Lung (tissue), 12 donors: ENCODE measurements around the gene RAP2B. TPM values are rescaled to one million over a fixed set of nuclear protein-coding genes. Genes with fewer than 3 reads are reported as not detected.
A peak's percentile ranks its signal among the peaks of the same experiment; 100 is the strongest.

Experiments used
- ATAC-seq: fragments of 200-7000 bp; cut with Tn5 transposase; one replicate; pipeline ENCODE4 v1.9.1; 2020; ENCODE audit warnings: moderate number of reproducible peaks; ENCODE audit not compliant: insufficient read depth, low FRiP score
- DNase-seq, 3 donors: peaks; one replicate each; pipeline ENCODE4 v3.0.0-alpha.2; 2013 to 2017
- H3K27ac ChIP-seq, 2 donors: one replicate each; pipeline ENCODE4 v1.5.1; 2013; ENCODE audit warnings: mild to moderate bottlenecking in 2 of 2, moderate library complexity in 2 of 2, control low read depth in 1 of 2, inconsistent platforms in 1 of 2, low read depth in 1 of 2, low read length in 1 of 2
- H3K27me3 ChIP-seq, 3 donors: one replicate each; pipeline ENCODE4 v1.5.1; 2013; ENCODE audit warnings: low read length in 2 of 3; ENCODE audit not compliant: control insufficient read depth in 3 of 3, insufficient read depth in 3 of 3
- H3K36me3 ChIP-seq, 4 donors: one replicate each; pipeline ENCODE4 v1.5.1; 2013; ENCODE audit warnings: low read length in 4 of 4, mild to moderate bottlenecking in 1 of 4, moderate library complexity in 1 of 4; ENCODE audit not compliant: control insufficient read depth in 4 of 4, insufficient read depth in 4 of 4
- H3K4me1 ChIP-seq, 5 donors: one replicate each; pipeline ENCODE4 v1.5.1; 2013; ENCODE audit warnings: low read length in 5 of 5, mild to moderate bottlenecking in 2 of 5, moderate library complexity in 1 of 5; ENCODE audit not compliant: control insufficient read depth in 5 of 5, insufficient read depth in 5 of 5
- H3K4me3 ChIP-seq: one replicate; pipeline ENCODE4 v1.5.1; 2013; ENCODE audit warnings: mild to moderate bottlenecking, control low read depth, moderate library complexity
- H3K9ac ChIP-seq, 2 donors: one replicate each; pipeline ENCODE4 v1.5.1; 2013; ENCODE audit warnings: low read length in 2 of 2, control low read depth in 1 of 2; ENCODE audit not compliant: insufficient read depth in 1 of 2
- H3K9me3 ChIP-seq, 4 donors: one replicate each; pipeline ENCODE4 v1.5.1; 2013; ENCODE audit warnings: low read length in 3 of 4, mild to moderate bottlenecking in 1 of 4, moderate library complexity in 1 of 4; ENCODE audit not compliant: control insufficient read depth in 4 of 4, insufficient read depth in 3 of 4
- WGBS, 2 donors: extraction: QIAGEN DNeasy Blood & Tissue Kit; methylation state at CpG; one replicate each; pipeline ENCODE4 v1.1.7; 2013; 5-methylcytosine and 5-hydroxymethylcytosine counted together
- polyA plus RNA-seq, 2 donors: library from polyadenylated mRNA; stranded (reverse); fragments of 200-250 nt; gene quantifications; one replicate each; pipeline ENCODE4 v1.2.1, GENCODE V29; 2013
- total RNA-seq, 2 donors: library from RNA; depleted of rRNA in 1 of 2; stranded (reverse); fragments of >200 nt in 1 of 2; gene quantifications; one replicate each; pipeline ENCODE4 v1.2.1, GENCODE V29; 2014 to 2021
- TF ChIP-seq, protein P1 (sequence below): IDR thresholded peaks from 2 replicates; pipeline ENCODE4 v1.5.1; 2012; ENCODE audit warnings: mild to moderate bottlenecking; ENCODE audit errors: control extremely low read depth, extremely low read depth
- donor health status: control.
- donor health status: control.
- donor health status: Bipolar disorder and iron deficiency.
- donor health status: healthy.
- donor health status: DM: yes; HTN: yes; CAD: no.

RAP2B gene
- total and polyA plus RNA-seq, 4 donors, result 7.4 to 23.8 (median 15.7) TPM

DNA sequence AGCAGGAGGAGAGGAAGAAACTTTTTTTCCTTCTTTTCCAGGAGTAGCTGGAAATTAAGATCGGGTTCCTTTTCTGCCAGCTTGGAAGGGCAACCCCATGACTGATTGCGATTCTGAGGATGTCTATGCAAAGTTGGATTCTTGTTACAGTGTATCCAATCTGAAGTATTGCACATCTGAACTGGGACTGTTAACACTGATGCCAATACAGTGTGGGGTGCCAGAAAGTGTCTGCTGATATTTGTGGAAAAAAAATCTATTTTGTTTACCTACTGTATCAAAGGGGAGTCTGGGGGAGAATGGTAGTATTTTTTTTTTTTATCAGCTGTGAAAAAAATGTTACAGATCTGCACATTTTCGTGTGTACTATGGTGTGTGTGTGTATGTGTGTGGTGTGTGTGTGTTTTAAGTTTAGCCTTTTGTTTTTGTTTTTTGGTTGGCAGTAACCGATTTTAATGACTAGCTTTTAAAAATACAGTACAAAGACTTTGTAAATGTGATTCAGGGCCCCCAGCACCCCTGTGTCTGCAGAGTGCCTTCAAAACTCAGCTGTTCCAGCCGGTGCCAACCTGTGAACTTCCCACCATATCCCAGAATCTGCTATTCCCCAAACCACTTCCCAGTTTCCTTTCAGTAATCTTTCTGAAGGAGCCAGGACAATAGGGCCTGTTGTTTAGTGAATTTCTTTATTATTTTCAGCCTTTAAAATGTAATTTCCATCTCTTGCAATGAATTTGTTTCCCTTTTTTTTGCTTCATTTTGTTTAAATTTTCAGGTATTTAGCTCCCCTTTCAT lies 1.9 kb downstream of the RAP2B start:
- 9 to 25% methylated on average over 5 of the region's 5 CpGs for WGBS, 2 donors
- TF ChIP-seq, protein P1, sequence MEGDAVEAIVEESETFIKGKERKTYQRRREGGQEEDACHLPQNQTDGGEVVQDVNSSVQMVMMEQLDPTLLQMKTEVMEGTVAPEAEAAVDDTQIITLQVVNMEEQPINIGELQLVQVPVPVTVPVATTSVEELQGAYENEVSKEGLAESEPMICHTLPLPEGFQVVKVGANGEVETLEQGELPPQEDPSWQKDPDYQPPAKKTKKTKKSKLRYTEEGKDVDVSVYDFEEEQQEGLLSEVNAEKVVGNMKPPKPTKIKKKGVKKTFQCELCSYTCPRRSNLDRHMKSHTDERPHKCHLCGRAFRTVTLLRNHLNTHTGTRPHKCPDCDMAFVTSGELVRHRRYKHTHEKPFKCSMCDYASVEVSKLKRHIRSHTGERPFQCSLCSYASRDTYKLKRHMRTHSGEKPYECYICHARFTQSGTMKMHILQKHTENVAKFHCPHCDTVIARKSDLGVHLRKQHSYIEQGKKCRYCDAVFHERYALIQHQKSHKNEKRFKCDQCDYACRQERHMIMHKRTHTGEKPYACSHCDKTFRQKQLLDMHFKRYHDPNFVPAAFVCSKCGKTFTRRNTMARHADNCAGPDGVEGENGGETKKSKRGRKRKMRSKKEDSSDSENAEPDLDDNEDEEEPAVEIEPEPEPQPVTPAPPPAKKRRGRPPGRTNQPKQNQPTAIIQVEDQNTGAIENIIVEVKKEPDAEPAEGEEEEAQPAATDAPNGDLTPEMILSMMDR, result no peak
- H3K36me3 ChIP-seq, result peaks cover 0 to 16% (median 4%) of the 10 kb centered on the region in 4 donors
- H3K27ac ChIP-seq, result no peak overlapping the region
- H3K27me3 ChIP-seq, result no peaks in the 10 kb centered on the region
- H3K9ac ChIP-seq, result peak overlapping the region; percentile 59 to 93
- H3K4me3 ChIP-seq, result peak overlapping the region; percentile 37
- ATAC-seq (no peak), DNase-seq (peak; percentile 20 to 64 (median 53))
- peaks cover 0 to 22% (median 5%) of the 10 kb centered on the region in 5 donors for H3K4me1 ChIP-seq
- no peaks in the 10 kb centered on the region for H3K9me3 ChIP-seq

DNA sequence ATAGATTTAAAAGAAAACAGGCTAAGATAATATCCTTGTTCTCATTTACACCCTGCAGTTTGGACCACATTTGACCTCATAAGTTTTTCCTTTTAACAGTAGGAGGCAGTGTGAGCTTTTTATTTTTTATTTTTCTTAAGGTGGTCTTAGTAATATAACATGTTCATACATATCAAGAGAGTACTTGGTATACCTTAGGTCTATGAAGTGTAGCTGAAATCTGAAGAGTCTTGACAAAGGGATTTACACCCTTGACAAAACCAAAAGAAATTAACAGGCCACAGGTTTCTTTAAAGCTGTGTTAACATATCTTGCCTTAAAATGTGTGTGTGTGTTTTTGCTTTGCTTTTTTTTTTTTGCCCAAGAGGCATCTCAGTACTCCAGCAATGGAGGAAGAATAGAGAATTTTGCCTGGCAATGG lies 3.2 kb downstream of the RAP2B start:
- Histone ChIP-seq H3K9me3 (no peaks in the 10 kb centered on the region), H3K27me3 (no peaks in the 10 kb centered on the region), H3K36me3 (peaks cover 0 to 16% (median 4%) of the 10 kb centered on the region in 4 donors), H3K4me3 (no peak overlapping the region), H3K27ac (no peak overlapping the region), H3K4me1 (peaks cover 0 to 22% (median 5%) of the 10 kb centered on the region in 5 donors), H3K9ac (peak overlapping the region in 1 of 2 donors; percentile 93)
- no peak for ATAC-seq
- TF ChIP-seq, protein P1, result no peak
- peak in 2 of 3 donors; percentile 71 to 76 for DNase-seq

DNA sequence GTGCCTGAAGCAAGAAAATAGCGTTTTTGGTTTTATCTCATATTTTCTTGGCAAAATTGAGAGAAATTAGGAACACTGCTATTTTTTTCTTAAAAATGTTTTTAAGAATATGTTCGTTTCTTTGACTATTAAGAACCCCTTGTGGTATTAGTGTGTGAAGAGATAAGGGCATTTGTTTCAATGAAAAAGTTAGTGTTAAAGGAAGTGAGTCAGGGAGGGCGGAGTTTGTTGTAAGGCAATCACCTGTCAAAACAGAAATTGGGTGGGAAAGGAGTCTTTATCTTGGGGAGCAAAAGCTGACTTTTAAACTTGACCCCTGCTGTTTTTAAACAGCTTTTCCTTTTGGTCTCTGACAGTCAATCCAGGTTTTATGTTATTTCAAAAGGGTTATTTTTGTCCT lies 4.2 kb downstream of the RAP2B start:
- H3K27me3 ChIP-seq, result no peaks in the 10 kb centered on the region
- DNase-seq, result no peak
- H3K36me3 ChIP-seq, result peaks cover 0 to 16% (median 4%) of the 10 kb centered on the region in 4 donors
- TF ChIP-seq, protein P1, result no peak
- no peaks in the 10 kb centered on the region for H3K9me3 ChIP-seq
- H3K4me3 ChIP-seq, result no peak overlapping the region
- ATAC-seq, result no peak
- peak overlapping the region in 1 of 2 donors; percentile 93 for H3K9ac ChIP-seq
- peaks cover 0 to 22% (median 5%) of the 10 kb centered on the region in 5 donors for H3K4me1 ChIP-seq
- WGBS, 2 donors, result 27 to 40% methylated on average over 3 of the region's 3 CpGs
- H3K27ac ChIP-seq, result no peak overlapping the region
